Measurements from ENCODE around the gene ETV4.
"Not testable (repeated sequence)": the region's sequence is repeated elsewhere in the genome, so short reads cannot be mapped to it uniquely, and the experiment has no call there.

Gene ETV4

GRCh38 chr17:43543300-43543699, 2.8 kb downstream of the ETV4 start:
- DNase-seq = no peak

GRCh38 chr17:43542859-43543258, 3.3 kb downstream of the ETV4 start:
- DNase-seq = no peak

GRCh38 chr17:43540821-43541674, 5.1 kb downstream of the ETV4 start:
- no peak for DNase-seq

- no peak for DNase-seq
Observed at GRCh38 chr17:43536236-43536992, 9.7 kb downstream of the ETV4 start.

- no peak for DNase-seq
Observed at GRCh38 chr17:43534909-43535308, 11.2 kb downstream of the ETV4 start.

GRCh38 chr17:43533699-43534098, 12.4 kb downstream of the ETV4 start:
- no peak for DNase-seq

GRCh38 chr17:43532581-43532980, 13.6 kb downstream of the ETV4 start:
- DNase-seq = no peak

GRCh38 chr17:43531955-43532354, 14.2 kb downstream of the ETV4 start:
- no peak for DNase-seq

- DNase-seq = no peak
Observed at GRCh38 chr17:43531082-43531378, 15.1 kb downstream of the ETV4 start.

GRCh38 chr17:43530288-43531081, 15.7 kb downstream of the ETV4 start:
- no peak for DNase-seq

- no peak for DNase-seq
Observed at GRCh38 chr17:43529947-43530287, 16.2 kb downstream of the ETV4 start.

GRCh38 chr17:43528988-43529814, 16.9 kb downstream of the ETV4 start:
- no peak for DNase-seq

- no peak for DNase-seq
Observed at GRCh38 chr17:43528319-43528987, 17.7 kb downstream of the ETV4 start.

- DNase-seq = no peak
Observed at GRCh38 chr17:43526886-43527648, 19.1 kb downstream of the ETV4 start.

- no peak for DNase-seq
Observed at GRCh38 chr17:43524945-43525575, 21.1 kb downstream of the ETV4 start.

- DNase-seq = no peak
Observed at GRCh38 chr17:43521389-43521788, 24.8 kb downstream of the ETV4 start.

GRCh38 chr17:43517615-43518386, 28.3 kb downstream of the ETV4 start:
- DNase-seq = no peak

- DNase-seq = no peak
Observed at GRCh38 chr17:43517161-43517560, 29.0 kb downstream of the ETV4 start.

- no peak for DNase-seq
Observed at GRCh38 chr17:43515656-43516055, 30.5 kb downstream of the ETV4 start.

- DNase-seq = not testable (repeated sequence)
Observed at GRCh38 chr17:43511199-43511598, 34.9 kb downstream of the ETV4 start.

Data from activated CD8-positive, alpha-beta memory T cell treated with anti-CD3 and anti-CD28 coated beads for 24 hours (primary cell).